ENCODE measurements around the gene KCNA1.

KCNA1 gene

GRCh38 chr12:4911316-4911994 is 1.8 kb downstream of the KCNA1 start:
- DNase-seq (ENCODE audit: low read depth): no peak

GRCh38 chr12:4914720-4915119 is 5.0 kb downstream of the KCNA1 start:
- no peak for DNase-seq (ENCODE audit: low read depth)

DNA sequence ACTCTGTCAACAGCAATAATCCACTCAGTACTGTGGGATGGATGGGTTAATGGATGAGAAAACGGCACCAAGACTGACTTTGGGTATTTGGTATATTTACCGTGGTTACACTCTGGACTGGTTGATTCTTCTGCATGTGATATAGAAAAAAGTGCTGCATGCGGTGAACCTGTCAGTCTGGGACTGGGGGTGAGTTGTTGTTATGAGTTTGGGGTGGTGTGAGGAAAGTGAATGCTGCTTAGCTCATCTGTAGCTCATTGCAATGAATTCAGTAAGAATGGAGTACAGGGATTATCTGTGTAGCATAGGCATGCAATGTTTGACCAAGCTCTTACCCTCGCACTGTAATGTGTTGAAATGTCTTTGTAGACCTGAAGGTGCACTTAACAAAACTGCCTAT is 6.0 kb downstream of the KCNA1 start:
- no peak for DNase-seq (ENCODE audit: low read depth)

- DNase-seq (ENCODE audit: low read depth): no peak
Measured at GRCh38 chr12:4918950-4919660, 9.4 kb downstream of the KCNA1 start.

DNA sequence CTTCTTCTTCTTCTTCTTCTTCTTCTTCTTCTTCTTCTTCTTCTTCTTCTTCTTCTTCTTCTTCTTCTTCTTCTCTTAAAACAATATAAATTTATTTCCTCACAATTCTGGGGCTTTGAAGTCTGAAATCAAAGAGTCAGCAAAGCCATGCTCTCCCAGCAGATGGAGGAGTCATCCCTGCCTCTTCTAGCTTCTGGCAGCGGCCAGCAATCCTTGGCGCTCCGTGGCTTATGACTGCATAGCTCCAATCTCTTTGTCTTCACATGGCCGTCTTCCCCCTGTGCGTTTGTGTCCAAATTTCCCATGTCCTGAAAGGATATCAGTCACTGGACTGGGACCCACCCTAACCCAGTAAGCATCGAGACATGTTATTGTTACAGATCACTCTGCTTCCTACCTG is 22.9 kb downstream of the KCNA1 start:
- no peak for DNase-seq (ENCODE audit: low read depth)

GRCh38 chr12:4933411-4933810 is 23.7 kb downstream of the KCNA1 start:
- no peak for DNase-seq (ENCODE audit: low read depth)

- no peak for DNase-seq (ENCODE audit: low read depth)
Measured at GRCh38 chr12:4934407-4935035, 24.8 kb downstream of the KCNA1 start.

DNA sequence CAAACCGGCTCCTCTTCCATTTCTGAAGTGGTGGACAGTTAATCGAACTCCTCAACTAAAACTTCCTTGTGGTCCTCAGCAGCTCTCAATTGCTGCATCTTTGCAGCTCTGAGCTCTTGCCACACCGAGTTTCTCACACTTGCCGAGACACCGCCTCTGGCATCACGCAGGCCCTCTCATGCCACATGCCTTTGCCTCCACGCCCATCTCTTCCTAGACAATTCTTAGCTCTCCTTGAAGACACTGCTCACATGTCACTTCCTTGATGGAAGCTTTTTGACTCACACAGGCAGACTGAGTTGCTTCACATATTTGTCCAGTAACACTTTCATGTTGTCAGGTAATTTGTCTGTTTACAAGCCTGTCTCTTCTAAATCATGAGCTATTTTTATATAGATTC is 29.2 kb downstream of the KCNA1 start:
- DNase-seq (ENCODE audit: low read depth): no peak

GRCh38 chr12:4939418-4940023 is 29.8 kb downstream of the KCNA1 start:
- DNase-seq (ENCODE audit: low read depth): no peak

DNA sequence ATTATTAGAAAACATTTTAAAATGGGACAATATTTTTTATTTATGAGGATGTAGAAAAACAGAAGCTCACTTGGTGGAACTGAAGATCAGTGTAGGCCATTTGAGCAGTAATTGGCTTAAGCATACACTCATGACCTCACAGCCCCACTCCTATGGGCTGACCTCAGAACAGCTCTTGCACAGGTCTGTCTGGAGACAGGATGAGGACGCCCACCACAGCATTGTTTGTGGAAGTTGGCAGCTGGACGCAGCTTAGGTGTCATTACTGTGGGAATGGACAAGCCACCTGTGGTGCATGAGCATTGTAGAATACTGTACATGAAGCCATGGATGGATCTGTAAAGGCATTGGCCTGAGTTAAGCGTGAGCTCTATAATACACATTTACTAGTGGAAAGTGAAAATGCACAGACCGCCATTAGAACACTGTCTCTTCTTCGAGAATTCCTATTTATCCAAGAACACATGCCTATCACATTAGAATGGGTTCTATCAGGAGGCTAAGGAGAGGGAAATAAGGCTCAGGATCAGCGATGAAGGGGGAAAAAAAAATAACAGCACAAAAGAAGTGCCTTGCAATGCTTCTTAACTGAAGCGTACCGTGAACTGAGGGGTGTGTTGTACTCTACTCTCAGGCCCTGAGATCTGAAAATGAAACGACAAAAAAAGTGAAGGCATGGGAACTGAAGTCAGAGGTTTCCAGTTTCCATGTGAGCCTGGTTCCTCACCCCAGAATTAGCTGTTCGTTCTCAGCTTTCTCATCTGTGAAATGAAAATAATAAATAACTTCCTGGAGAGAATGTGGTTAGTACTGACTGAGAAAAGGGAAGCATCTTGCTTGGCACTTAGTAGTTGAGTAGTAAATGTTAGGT is 33.6 kb downstream of the KCNA1 start:
- no peak for DNase-seq (ENCODE audit: low read depth)

- DNase-seq (ENCODE audit: low read depth): no peak
Measured at GRCh38 chr12:4943938-4944284, 34.2 kb downstream of the KCNA1 start.

DNA sequence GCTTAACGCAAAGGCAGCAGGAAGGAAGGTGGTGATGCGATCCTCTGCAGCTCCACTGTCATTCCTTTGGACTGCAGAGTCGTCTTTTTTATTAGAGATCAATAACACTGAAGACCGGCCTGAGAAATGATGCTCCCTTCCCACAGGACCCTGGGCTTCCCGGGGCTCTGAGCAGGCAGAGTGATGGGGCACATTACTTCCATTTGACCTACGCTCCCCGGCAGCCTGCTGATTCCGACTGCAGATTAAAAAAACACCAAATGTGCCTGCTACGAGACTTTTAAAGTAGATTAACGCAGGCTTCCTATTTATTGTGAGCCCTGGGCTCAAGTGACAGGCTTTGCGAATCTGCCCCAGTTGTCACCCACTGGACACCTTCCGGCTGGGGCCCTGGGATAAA is 37.5 kb downstream of the KCNA1 start:
- no peak for DNase-seq (ENCODE audit: low read depth)

- no peak for DNase-seq (ENCODE audit: low read depth)
Measured at GRCh38 chr12:4951083-4951482, 41.4 kb downstream of the KCNA1 start.

DNA sequence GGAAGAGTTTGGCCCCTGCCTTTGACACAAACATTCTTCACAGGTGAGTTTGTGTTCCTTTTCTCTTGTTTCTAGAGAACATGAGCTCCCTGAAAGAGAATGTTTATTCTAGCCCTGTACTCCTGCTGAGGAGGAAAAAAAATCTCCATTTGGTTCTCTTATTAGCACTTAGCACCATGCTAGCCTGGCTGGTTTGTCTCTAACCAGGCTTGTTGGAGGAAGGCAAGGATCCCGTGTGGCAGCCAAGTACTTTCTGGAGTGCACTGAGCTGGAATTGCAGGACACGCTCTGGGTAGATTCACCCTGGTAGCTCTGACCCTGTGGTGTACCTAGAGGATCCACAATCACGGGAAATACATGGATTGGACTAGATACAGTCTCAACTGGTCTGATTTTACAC is 41.9 kb downstream of the KCNA1 start:
- DNase-seq (ENCODE audit: low read depth): no peak

- DNase-seq (ENCODE audit: low read depth): no peak
Measured at GRCh38 chr12:4954621-4955354, 45.1 kb downstream of the KCNA1 start.

GRCh38 chr12:4956054-4956453 is 46.3 kb downstream of the KCNA1 start:
- no peak for DNase-seq (ENCODE audit: low read depth)

DNA sequence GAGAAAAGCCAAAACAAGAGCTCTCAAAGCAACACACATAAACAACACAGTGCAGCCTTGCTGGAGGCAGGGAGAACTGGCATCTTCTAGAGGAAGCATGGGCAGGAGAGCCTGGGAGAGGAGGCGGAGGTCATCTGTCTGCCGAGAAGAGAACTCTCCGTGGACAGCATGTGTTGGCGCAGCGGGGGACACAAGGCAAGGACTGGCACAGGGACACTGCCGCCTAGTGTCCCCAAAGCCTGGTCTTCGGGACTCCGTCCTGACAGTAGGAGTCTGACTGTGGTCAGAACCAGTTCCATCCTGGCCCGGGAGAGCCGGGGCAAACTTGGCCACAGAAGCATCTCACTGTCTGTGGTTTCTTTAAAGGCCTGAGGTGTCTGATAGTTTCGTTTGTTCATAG is 47.3 kb downstream of the KCNA1 start:
- DNase-seq (ENCODE audit: low read depth): no peak

DNA sequence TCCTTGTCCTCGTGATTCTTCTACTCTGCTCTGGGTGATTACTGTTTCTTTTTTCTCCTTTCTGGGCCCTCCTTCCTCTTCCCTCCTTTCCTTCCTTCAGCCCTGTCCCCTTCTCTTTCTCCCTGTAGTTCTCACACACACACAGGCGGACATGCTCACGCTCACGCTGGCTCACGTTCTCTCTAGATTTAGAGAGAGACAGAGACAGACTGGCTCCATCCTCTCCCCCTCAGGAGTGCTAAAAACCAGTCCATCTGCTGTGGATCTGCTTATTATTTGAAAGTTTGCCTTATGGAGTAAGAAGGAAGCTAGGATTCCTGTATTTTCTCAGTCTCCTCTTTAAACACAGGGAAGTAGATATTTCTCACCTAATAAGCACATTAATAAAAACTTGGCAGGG is 48.1 kb downstream of the KCNA1 start:
- DNase-seq (ENCODE audit: low read depth): no peak

DNA sequence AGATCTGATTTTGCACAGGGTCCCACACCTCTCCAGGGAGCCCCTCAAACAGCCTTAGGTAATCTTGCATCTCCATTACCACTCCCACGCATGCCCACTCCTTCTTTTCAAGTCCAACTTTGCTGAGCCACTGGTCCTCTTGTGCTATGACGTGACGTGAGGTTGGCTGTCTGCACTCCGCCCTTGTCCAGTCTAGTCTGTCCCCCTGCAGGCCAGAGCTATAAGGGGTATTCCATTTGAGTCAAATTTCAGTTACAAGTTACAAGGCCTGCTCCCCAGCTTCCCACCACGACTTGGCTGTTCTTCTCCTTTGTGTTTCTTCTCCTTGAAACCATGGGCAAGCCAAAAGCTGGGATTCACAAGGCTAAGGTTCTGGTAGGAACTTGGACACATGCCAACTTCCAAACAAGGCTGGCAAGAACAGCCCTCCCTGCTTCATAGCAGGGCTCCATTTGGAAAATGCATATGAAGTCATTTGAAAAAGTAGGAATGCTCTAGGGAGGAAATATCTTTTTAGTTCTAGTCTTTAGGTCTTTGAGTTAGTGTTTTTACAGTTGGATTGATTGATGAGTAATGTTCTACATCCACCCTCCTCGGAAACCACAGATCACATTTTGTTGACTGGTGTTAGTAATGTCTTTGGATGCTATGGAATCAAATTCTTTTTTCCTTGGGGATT is 49.1 kb downstream of the KCNA1 start:
- no peak for DNase-seq (ENCODE audit: low read depth)

- DNase-seq (ENCODE audit: low read depth): no peak
Measured at GRCh38 chr12:4959381-4959780, 49.7 kb downstream of the KCNA1 start.

DNA sequence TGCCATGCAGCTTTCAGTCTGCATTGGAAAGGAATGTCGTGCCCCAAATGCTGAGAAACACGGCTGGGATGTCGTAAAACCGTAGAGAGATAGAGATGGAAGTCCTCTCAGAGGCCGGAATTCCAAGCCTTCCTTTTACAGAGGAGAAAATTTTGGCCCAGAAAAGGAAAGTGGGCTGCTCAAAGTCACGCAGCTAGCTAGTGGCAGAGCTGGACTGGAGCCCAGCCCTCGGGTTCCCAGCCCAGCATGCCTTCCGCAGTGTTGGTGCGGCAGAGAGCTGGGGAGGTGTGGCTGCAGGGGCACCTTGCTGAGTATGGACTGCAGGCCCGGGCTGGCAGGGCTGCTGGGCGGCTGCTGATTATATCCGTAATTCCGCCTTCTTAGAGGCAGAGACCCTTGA is 50.3 kb downstream of the KCNA1 start:
- DNase-seq (ENCODE audit: low read depth): no peak

Measured in fibroblast of the conjunctiva (primary cell).